ENCODE measurements around the gene RCOR2.
A peak's percentile ranks its signal among the peaks of the same experiment; 100 is the strongest.
"Not testable (repeated sequence)": the region's sequence is repeated elsewhere in the genome, so short reads cannot be mapped to it uniquely, and the experiment has no call there.

The RCOR2 gene

DNA sequence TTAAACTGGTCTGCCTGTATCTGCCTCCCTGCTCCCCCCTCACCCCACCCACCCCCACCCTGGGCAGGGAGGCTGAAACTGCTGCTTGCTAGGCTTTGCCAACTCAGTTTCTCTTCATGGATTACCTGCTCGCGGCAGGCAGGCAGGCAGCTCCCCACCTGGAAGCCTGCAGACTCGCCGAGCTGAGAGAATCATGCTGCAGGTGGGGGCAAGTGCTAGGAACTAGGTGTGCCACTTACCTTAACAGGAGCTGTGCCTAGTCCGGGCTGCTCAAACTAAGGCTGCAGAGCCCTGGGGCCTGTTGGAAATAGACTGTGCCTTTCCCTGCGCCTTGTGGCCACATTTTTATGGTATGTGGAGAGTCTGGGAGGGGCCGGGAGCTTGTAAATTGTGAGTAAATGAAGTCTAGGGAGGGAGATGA lies 47.8 kb downstream of the RCOR2 start:
- Histone ChIP-seq H3K36me3 (ENCODE audit: control insufficient read depth, insufficient read depth, low read length) (no peaks in the 10 kb centered on the region), H3K4me1 (ENCODE audit: control insufficient read depth, insufficient read depth, low read length) (peaks cover 78% of the 10 kb centered on the region), H3K4me3 (ENCODE audit: low read length) (no peak overlapping the region), H3K27me3 (ENCODE audit: control insufficient read depth, insufficient read depth, low read length) (no peaks in the 10 kb centered on the region), H3K9me3 (ENCODE audit: control insufficient read depth, low read length) (no peaks in the 10 kb centered on the region), H3K9ac (ENCODE audit: low read length) (no peak overlapping the region)

DNA sequence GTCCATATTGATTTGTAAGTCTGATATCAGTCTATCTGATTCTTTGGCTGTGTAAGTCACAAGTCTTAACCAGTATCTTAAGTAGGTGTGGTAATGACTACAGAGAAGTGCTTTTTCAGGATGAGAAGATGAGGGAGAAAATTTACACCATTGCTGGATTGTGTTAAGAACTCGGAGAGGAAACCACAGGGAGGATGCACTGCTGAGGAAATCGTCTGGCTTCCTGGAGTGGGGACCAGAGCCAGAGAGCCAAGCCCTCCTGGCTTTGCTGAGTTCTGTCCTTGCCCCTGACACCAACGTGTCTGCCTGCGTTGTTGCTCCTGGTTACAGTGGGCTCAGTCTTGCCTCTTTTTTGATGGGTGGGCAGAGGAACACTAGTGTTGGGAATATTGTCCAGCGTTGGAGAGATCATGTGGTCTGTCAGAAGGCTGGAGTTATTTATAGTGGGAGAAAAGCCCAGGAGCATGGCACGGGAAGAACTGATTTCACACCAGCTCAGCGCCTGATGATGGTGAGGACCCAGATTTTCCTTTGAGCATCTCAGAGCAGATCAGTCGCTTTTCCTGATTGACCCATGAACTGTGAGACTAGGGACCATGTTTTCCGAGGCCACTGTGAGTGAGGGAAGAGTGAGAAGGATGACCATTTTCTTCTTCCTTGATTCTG lies 48.4 kb downstream of the RCOR2 start:
- no peak overlapping the region for H3K9ac ChIP-seq (ENCODE audit: low read length)
- peaks cover 71% of the 10 kb centered on the region for H3K4me1 ChIP-seq (ENCODE audit: control insufficient read depth, insufficient read depth, low read length)
- no peaks in the 10 kb centered on the region for H3K36me3 ChIP-seq (ENCODE audit: control insufficient read depth, insufficient read depth, low read length)
- no peaks in the 10 kb centered on the region for H3K27me3 ChIP-seq (ENCODE audit: control insufficient read depth, insufficient read depth, low read length)
- no peak overlapping the region for H3K4me3 ChIP-seq (ENCODE audit: low read length)
- H3K9me3 ChIP-seq (ENCODE audit: control insufficient read depth, low read length), result no peaks in the 10 kb centered on the region

DNA sequence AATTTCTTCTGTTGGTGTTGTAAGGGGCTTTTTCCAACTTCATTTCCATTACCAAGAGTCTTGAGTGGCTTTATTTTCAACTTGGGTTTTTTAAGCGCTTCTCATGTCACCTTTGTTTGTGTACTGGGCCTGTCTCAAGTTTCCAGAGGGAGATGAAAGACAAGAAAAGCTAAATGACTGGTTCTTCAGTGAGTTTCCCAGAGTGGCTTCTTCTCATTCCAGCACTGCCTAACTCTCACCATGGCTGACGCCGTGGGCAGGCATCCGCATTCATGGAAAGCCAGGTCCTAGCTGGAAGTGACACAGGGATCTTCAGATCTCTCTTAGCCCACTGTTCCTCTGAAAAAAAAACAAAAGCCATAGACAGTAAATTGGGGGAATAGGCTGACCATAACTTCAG lies 49.5 kb downstream of the RCOR2 start:
- Histone ChIP-seq H3K36me3 (ENCODE audit: control insufficient read depth, insufficient read depth, low read length) (no peaks in the 10 kb centered on the region), H3K27me3 (ENCODE audit: control insufficient read depth, insufficient read depth, low read length) (no peaks in the 10 kb centered on the region), H3K9me3 (ENCODE audit: control insufficient read depth, low read length) (no peaks in the 10 kb centered on the region), H3K9ac (ENCODE audit: low read length) (no peak overlapping the region), H3K4me1 (ENCODE audit: control insufficient read depth, insufficient read depth, low read length) (peaks cover 69% of the 10 kb centered on the region), H3K4me3 (ENCODE audit: low read length) (no peak overlapping the region)

DNA sequence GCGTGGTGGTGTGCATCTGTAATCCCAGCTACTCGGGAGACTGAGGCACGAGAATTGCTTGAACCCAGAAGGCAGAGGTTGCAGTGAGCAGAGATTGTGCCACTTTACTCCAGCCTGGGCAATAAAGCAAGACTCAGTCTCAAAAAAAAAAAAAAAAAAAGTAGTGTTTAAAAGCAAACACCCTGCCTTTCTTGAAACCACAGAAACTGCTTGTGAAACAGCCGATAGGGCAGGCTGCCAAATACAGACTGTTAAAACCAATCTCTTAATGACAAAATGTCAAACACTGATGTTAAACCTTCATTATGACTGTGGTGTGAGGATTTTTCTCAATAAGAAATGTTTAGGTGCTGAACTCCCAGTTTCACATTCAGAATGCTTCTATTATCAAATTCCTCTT lies 50.8 kb downstream of the RCOR2 start:
- Histone ChIP-seq H3K9ac (ENCODE audit: low read length) (no peak overlapping the region), H3K36me3 (ENCODE audit: control insufficient read depth, insufficient read depth, low read length) (no peaks in the 10 kb centered on the region), H3K27me3 (ENCODE audit: control insufficient read depth, insufficient read depth, low read length) (no peaks in the 10 kb centered on the region), H3K4me1 (ENCODE audit: control insufficient read depth, insufficient read depth, low read length) (peaks cover 67% of the 10 kb centered on the region), H3K9me3 (ENCODE audit: control insufficient read depth, low read length) (no peaks in the 10 kb centered on the region), H3K4me3 (ENCODE audit: low read length) (no peak overlapping the region)

DNA sequence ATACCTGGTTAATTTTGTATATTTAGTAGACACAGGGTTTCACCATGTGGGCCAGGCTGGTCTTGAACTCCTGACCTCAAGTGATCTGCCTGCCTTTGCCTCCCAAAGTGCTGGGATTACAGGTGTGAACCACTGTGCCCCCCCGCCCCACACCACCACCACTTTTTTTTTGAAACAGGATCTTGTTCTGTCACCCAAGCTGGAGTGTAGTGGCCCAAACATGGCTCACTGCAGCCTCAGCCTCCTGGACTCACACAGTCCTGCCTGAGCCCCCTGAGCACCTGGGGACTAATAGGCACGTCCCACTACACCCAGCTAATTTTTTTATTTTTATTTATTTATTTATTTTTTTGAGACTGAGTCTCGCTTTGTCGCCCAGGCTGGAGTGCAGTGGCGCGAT lies 53.3 kb downstream of the RCOR2 start:
- H3K27me3 ChIP-seq (ENCODE audit: control insufficient read depth, insufficient read depth, low read length); H3K9me3 ChIP-seq (ENCODE audit: control insufficient read depth, low read length); H3K4me3 ChIP-seq (ENCODE audit: low read length); H3K9ac ChIP-seq (ENCODE audit: low read length); H3K36me3 ChIP-seq (ENCODE audit: control insufficient read depth, insufficient read depth, low read length): not testable (repeated sequence)
- peaks cover 46% of the 10 kb centered on the region for H3K4me1 ChIP-seq (ENCODE audit: control insufficient read depth, insufficient read depth, low read length)

DNA sequence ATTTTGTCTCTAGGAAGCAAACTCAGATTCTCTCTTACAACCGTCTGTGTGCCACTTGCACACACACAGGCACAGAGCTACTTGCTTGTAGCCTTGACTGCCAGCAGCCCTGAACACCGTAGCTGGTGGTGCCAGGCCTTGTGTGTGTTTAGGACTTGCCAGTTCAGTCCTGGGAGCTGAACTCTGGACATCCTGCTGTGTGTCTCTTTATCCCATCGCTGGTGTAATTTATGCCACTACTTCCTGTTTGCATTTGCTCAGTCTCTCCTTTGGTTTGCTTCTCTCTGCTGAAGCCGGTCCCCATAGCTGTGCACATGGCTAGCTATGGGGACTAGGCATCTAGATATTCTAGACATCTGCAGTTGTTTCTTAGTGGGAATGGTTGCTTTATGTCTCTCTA lies 54.0 kb downstream of the RCOR2 start:
- H3K27me3 ChIP-seq (ENCODE audit: control insufficient read depth, insufficient read depth, low read length), result no peaks in the 10 kb centered on the region
- peaks cover 40% of the 10 kb centered on the region for H3K4me1 ChIP-seq (ENCODE audit: control insufficient read depth, insufficient read depth, low read length)
- no peaks in the 10 kb centered on the region for H3K36me3 ChIP-seq (ENCODE audit: control insufficient read depth, insufficient read depth, low read length)
- no peak overlapping the region for H3K4me3 ChIP-seq (ENCODE audit: low read length)
- no peaks in the 10 kb centered on the region for H3K9me3 ChIP-seq (ENCODE audit: control insufficient read depth, low read length)
- H3K9ac ChIP-seq (ENCODE audit: low read length), result peak overlapping the region; percentile 9

Data from mucosa of stomach (tissue), 1 donor.